HG02885 (cell line): ENCODE results near the gene HIF1A.
A peak's percentile ranks its signal among the peaks of the same experiment; 100 is the strongest.

Source experiments
- ATAC-seq: cut with Tn5 transposase; IDR thresholded peaks from one replicate; pipeline ENCODE4 v1.9.1; 2021; ENCODE audit warnings: mild to moderate bottlenecking; ENCODE audit not compliant: unreplicated experiment, poor library complexity

Gene HIF1A

GRCh38 chr14:61766151-61766550 lies 70.8 kb downstream of the HIF1A start:
- no peak for ATAC-seq

- ATAC-seq, result no peak
Observed at GRCh38 chr14:61768240-61768639, 72.9 kb downstream of the HIF1A start.

- ATAC-seq, result no peak
Observed at GRCh38 chr14:61769893-61770292, 74.6 kb downstream of the HIF1A start.

- ATAC-seq, result no peak
Observed at GRCh38 chr14:61774861-61775260, 79.5 kb downstream of the HIF1A start.

- peak; percentile 77 for ATAC-seq
Observed at GRCh38 chr14:61780125-61780524, 84.8 kb downstream of the HIF1A start.

- ATAC-seq, result no peak
Observed at GRCh38 chr14:61797309-61797708, 102.0 kb downstream of the HIF1A start.
